Testis (tissue), 2 donors: ENCODE measurements around the gene HLA-DRB1.

Experiments used
- CTCF ChIP-seq, 3 experiments: fragments of 450-650 bp in 2 of 3; fragments of 200-600 bp in 1 of 3; sonication (generic) in 1 of 3; IDR thresholded peaks; one replicate each; pipeline ENCODE4 v1.5.1; 2016 to 2019; ENCODE audit warnings: antibody characterized with exemption in 3 of 3, mild to moderate bottlenecking in 2 of 3, moderate library complexity in 1 of 3
- POLR2A ChIP-seq: fragments of 450-650 bp; IDR thresholded peaks from one replicate; pipeline ENCODE4 v1.6.1; 2017; ENCODE audit warnings: antibody characterized with exemption, mild to moderate bottlenecking, moderate library complexity

- TF ChIP-seq CTCF (IDR thresholded peaks at IDR 0.05) (no peak), POLR2A (no peak)
Measured at GRCh38 chr6:32603888-32604287, 14.2 kb upstream of the HLA-DRB1 start.
